ENCODE results near the gene BCO1. TPM values are rescaled to one million over a fixed set of nuclear protein-coding genes. Genes with fewer than 3 reads are reported as not detected.

The BCO1 gene
- total and polyA plus RNA-seq, 2 donors from 2014 or later, result 1.4 to 3.0 TPM

DNA sequence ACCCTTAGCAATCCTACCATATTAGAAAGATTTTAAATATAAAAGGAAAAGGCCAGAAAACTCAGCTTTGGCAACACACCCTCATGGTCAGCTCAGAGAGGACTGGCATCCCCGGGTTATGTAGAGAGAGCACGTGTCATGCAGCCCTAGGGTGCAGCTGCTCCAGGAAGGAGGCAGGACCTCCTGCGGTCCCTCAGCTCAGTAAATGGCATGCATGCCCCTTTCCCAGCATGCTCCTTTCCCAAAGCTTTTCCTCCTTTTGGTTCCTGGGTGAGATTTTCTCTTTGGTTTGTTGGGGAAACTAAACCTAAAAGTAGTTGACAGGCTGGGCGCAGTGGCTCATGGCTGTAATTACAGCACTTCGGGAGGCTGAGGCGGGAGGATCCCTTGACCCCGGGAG lies 80.2 kb downstream of the BCO1 start:
- Histone ChIP-seq H3K9me3 (ENCODE audit: control insufficient read depth in 2 of 3, insufficient read depth in 1 of 3, low read length in 3 of 3) (no peaks in the 10 kb centered on the region), H3K4me3 (ENCODE audit: low read length in 3 of 3) (no peak overlapping the region), H3K4me1 (ENCODE audit: control insufficient read depth in 2 of 3, insufficient read depth in 2 of 3, low read depth in 1 of 3, low read length in 3 of 3) (peaks cover 0 to 4% (median under 1%) of the 10 kb centered on the region in 3 donors), H3K36me3 (ENCODE audit: control insufficient read depth in 2 of 3, insufficient read depth in 3 of 3, low read length in 3 of 3) (no peaks in the 10 kb centered on the region), H3K27ac (ENCODE audit: low read depth in 2 of 2, low read length in 2 of 2) (no peak overlapping the region), H3K9ac (ENCODE audit: low read length in 3 of 3) (no peak overlapping the region), H3K27me3 (ENCODE audit: control insufficient read depth, insufficient read depth, low read length) (no peaks in the 10 kb centered on the region)
- no peak for FAIRE-seq
- intact Hi-C loops (cut with DNase I), result no loop called here
- no peak for TF ChIP-seq CTCF (IDR thresholded peaks at IDR 0.05; ENCODE audit: borderline replicate concordance, extremely low read depth, insufficient read depth)
- no peak for DNase-seq

GRCh38 chr16:81319221-81319912 lies 80.9 kb downstream of the BCO1 start:
- no peak for FAIRE-seq
- no peak overlapping the region for H3K9ac ChIP-seq (ENCODE audit: low read length in 3 of 3)
- H3K27me3 ChIP-seq (ENCODE audit: control insufficient read depth, insufficient read depth, low read length), result no peaks in the 10 kb centered on the region
- no peak overlapping the region for H3K4me3 ChIP-seq (ENCODE audit: low read length in 3 of 3)
- H3K9me3 ChIP-seq (ENCODE audit: control insufficient read depth in 2 of 3, insufficient read depth in 1 of 3, low read length in 3 of 3), result no peaks in the 10 kb centered on the region
- DNase-seq, result no peak
- H3K4me1 ChIP-seq (ENCODE audit: control insufficient read depth in 2 of 3, insufficient read depth in 2 of 3, low read depth in 1 of 3, low read length in 3 of 3), result no peaks in the 10 kb centered on the region
- no peaks in the 10 kb centered on the region for H3K36me3 ChIP-seq (ENCODE audit: control insufficient read depth in 2 of 3, insufficient read depth in 3 of 3, low read length in 3 of 3)
- intact Hi-C loops (cut with DNase I), result no loop called here
- H3K27ac ChIP-seq (ENCODE audit: low read depth in 2 of 2, low read length in 2 of 2), result no peak overlapping the region
- TF ChIP-seq CTCF (IDR thresholded peaks at IDR 0.05; ENCODE audit: borderline replicate concordance, extremely low read depth, insufficient read depth), result no peak

DNA sequence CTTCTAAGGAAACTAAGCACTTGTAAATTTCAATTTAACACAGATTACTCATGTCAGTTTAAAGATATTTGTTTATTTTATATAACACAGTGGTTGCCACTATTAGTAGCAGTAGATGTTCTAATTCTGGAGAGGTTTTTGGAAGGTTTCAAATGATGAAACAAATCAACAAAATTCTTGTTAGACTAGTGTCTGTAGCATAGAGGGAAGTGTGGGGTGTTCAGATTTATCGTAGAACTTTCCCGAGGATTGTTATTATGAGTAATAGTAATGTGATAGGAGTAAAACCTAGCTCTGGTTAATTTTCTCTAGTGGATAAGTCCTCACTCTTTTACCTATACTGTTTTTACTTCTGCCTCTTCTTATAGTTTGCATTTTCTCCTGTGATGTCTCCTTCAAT lies 82.5 kb downstream of the BCO1 start:
- Histone ChIP-seq H3K9me3 (ENCODE audit: control insufficient read depth in 2 of 3, insufficient read depth in 1 of 3, low read length in 3 of 3) (no peaks in the 10 kb centered on the region), H3K36me3 (ENCODE audit: control insufficient read depth in 2 of 3, insufficient read depth in 3 of 3, low read length in 3 of 3) (no peaks in the 10 kb centered on the region), H3K4me1 (ENCODE audit: control insufficient read depth in 2 of 3, insufficient read depth in 2 of 3, low read depth in 1 of 3, low read length in 3 of 3) (no peaks in the 10 kb centered on the region), H3K27me3 (ENCODE audit: control insufficient read depth, insufficient read depth, low read length) (no peaks in the 10 kb centered on the region), H3K9ac (ENCODE audit: low read length in 3 of 3) (no peak overlapping the region), H3K27ac (ENCODE audit: low read depth in 2 of 2, low read length in 2 of 2) (no peak overlapping the region), H3K4me3 (ENCODE audit: low read length in 3 of 3) (no peak overlapping the region)
- TF ChIP-seq CTCF (IDR thresholded peaks at IDR 0.05; ENCODE audit: borderline replicate concordance, extremely low read depth, insufficient read depth), result no peak
- FAIRE-seq (no peak), DNase-seq (no peak)
- intact Hi-C loops (cut with DNase I), result no loop called here

- H3K9ac ChIP-seq (ENCODE audit: low read length in 3 of 3), result no peak overlapping the region
- H3K36me3 ChIP-seq (ENCODE audit: control insufficient read depth in 2 of 3, insufficient read depth in 3 of 3, low read length in 3 of 3), result no peaks in the 10 kb centered on the region
- no peaks in the 10 kb centered on the region for H3K9me3 ChIP-seq (ENCODE audit: control insufficient read depth in 2 of 3, insufficient read depth in 1 of 3, low read length in 3 of 3)
- DNase-seq (no peak), FAIRE-seq (no peak)
- TF ChIP-seq CTCF (IDR thresholded peaks at IDR 0.05; ENCODE audit: borderline replicate concordance, extremely low read depth, insufficient read depth), result no peak
- no peaks in the 10 kb centered on the region for H3K27me3 ChIP-seq (ENCODE audit: control insufficient read depth, insufficient read depth, low read length)
- H3K27ac ChIP-seq (ENCODE audit: low read depth in 2 of 2, low read length in 2 of 2), result no peak overlapping the region
- H3K4me3 ChIP-seq (ENCODE audit: low read length in 3 of 3), result no peak overlapping the region
- intact Hi-C loops (cut with DNase I), result no loop called here
- no peaks in the 10 kb centered on the region for H3K4me1 ChIP-seq (ENCODE audit: control insufficient read depth in 2 of 3, insufficient read depth in 2 of 3, low read depth in 1 of 3, low read length in 3 of 3)
Observed at GRCh38 chr16:81321536-81321935, 83.0 kb downstream of the BCO1 start.

All from kidney (tissue), 14 donors.